C4-2B (cell line): Measurements from ENCODE around the gene RAB18.

Experiments used
- ZFX ChIP-seq: fragments of 450-650 bp; IDR thresholded peaks from 2 replicates; pipeline ENCODE4 v1.6.1; 2017
- TF ChIP-seq, protein P1 (sequence below): fragments of 450-650 bp; conservative IDR thresholded peaks from 2 replicates; pipeline ENCODE4 v1.5.1; 2017; ENCODE audit warnings: mild to moderate bottlenecking

GRCh38 chr10:27529010-27529783 lies 25.1 kb downstream of the RAB18 start:
- TF ChIP-seq, protein P1, sequence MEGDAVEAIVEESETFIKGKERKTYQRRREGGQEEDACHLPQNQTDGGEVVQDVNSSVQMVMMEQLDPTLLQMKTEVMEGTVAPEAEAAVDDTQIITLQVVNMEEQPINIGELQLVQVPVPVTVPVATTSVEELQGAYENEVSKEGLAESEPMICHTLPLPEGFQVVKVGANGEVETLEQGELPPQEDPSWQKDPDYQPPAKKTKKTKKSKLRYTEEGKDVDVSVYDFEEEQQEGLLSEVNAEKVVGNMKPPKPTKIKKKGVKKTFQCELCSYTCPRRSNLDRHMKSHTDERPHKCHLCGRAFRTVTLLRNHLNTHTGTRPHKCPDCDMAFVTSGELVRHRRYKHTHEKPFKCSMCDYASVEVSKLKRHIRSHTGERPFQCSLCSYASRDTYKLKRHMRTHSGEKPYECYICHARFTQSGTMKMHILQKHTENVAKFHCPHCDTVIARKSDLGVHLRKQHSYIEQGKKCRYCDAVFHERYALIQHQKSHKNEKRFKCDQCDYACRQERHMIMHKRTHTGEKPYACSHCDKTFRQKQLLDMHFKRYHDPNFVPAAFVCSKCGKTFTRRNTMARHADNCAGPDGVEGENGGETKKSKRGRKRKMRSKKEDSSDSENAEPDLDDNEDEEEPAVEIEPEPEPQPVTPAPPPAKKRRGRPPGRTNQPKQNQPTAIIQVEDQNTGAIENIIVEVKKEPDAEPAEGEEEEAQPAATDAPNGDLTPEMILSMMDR, result no peak
- TF ChIP-seq ZFX, result no peak
